Measurements from ENCODE around the gene SMIM29. TPM values are rescaled to one million over a fixed set of nuclear protein-coding genes. Genes with fewer than 3 reads are reported as not detected.
A peak's percentile ranks its signal among the peaks of the same experiment; 100 is the strongest.

SMIM29 gene
- total and polyA plus RNA-seq, 2 donors (not counting 1 experiment from before 2014, with no cell fraction given): 43.6 to 106 TPM

DNA sequence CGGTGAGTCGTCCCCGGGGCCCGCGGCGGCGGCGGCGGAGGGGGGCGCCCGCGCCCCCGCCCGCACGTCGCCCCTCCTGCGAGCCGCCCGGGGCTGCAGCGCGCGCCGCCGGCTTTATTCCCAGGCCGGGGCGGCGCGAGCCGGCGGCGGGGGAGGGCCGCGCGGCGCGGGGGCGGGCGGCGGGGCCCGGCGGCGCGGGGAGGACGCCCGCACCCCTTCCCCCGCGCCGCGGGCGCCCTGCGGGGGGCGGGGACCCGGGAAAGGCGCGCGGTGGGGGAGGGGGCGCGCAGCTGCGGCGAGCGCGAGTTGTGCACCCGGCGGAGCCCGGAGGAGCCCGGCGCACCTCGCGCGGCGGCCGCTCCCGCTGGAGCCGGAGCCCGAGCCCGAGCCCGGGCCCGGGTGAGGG lies 11.5 kb downstream of the SMIM29 start:
- Histone ChIP-seq H3K9ac (ENCODE audit: low read length) (peak overlapping the region; percentile 90), H3K27ac (ENCODE audit: low read length in 2 of 2) (peak overlapping the region; percentile 86 to 87), H3K36me3 (replicated peaks in 1 of 2; ENCODE audit: control extremely low read depth in 1 of 2, control insufficient read depth in 1 of 2, extremely low read depth in 1 of 2, insufficient read depth in 2 of 2, low read length in 1 of 2) (peaks cover 0 to 17% of the 10 kb centered on the region in 2 experiments), H3K4me2 (replicated peaks; ENCODE audit: low read depth, low read length, poor library complexity, severe bottlenecking) (peak overlapping the region; percentile 97), H3K4me3 (ENCODE audit: control extremely low read depth in 1 of 5, extremely low read depth in 1 of 5, insufficient read depth in 1 of 5, low read depth in 2 of 5, low read length in 4 of 5) (peak overlapping the region in 4 of 5 experiments; percentile 82 to 93 (median 89)), H3K79me2 (ENCODE audit: control insufficient read depth, insufficient read depth, low read length) (peaks cover 38% of the 10 kb centered on the region), H3K27me3 (replicated peaks in 1 of 4; ENCODE audit: control extremely low read depth in 1 of 4, control insufficient read depth in 3 of 4, insufficient read depth in 4 of 4, low read length in 3 of 4) (no peaks in the 10 kb centered on the region), H2AFZ (ENCODE audit: insufficient read depth, low read depth, low read length, poor library complexity, severe bottlenecking) (peak overlapping the region; percentile 66), H4K20me1 (ENCODE audit: control insufficient read depth, insufficient read depth, low read length, poor library complexity, severe bottlenecking) (peaks cover 46% of the 10 kb centered on the region), H3K9me3 (ENCODE audit: control extremely low read depth in 1 of 3, control insufficient read depth in 2 of 3, insufficient read depth in 1 of 3, low read length in 2 of 3) (no peaks in the 10 kb centered on the region), H3K4me1 (ENCODE audit: control insufficient read depth in 2 of 2, insufficient read depth in 2 of 2, low read length in 2 of 2) (peaks cover 22 to 30% of the 10 kb centered on the region in 2 donors)
- DNase-seq: no peak
- H3K4me1 Mint-ChIP-seq: peaks cover 38% of the 10 kb centered on the region
- H3K4me3 Mint-ChIP-seq: peak overlapping the region; percentile 87
- no peaks in the 10 kb centered on the region for H3K9me3 Mint-ChIP-seq (ENCODE audit: insufficient read depth)
- CTCF ChIA-PET: interaction anchor here (0.5 to 1.8 kb wide), 11 partner anchors 10 to 225 kb away, joined by 3 to 14 read pairs (median 4); partner anchors contain the start of gene SMIM29
- TF ChIP-seq, protein P1, sequence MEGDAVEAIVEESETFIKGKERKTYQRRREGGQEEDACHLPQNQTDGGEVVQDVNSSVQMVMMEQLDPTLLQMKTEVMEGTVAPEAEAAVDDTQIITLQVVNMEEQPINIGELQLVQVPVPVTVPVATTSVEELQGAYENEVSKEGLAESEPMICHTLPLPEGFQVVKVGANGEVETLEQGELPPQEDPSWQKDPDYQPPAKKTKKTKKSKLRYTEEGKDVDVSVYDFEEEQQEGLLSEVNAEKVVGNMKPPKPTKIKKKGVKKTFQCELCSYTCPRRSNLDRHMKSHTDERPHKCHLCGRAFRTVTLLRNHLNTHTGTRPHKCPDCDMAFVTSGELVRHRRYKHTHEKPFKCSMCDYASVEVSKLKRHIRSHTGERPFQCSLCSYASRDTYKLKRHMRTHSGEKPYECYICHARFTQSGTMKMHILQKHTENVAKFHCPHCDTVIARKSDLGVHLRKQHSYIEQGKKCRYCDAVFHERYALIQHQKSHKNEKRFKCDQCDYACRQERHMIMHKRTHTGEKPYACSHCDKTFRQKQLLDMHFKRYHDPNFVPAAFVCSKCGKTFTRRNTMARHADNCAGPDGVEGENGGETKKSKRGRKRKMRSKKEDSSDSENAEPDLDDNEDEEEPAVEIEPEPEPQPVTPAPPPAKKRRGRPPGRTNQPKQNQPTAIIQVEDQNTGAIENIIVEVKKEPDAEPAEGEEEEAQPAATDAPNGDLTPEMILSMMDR (IDR thresholded peaks at IDR 0.05): no peak
- TF ChIP-seq EZH2 (IDR thresholded peaks at IDR 0.05; ENCODE audit: borderline replicate concordance, insufficient read depth, low read depth, low read length, poor library complexity, severe bottlenecking): no peak
- POLR2A ChIA-PET: interaction anchor here (0.6 to 2.2 kb wide), 11 partner anchors 10 to 232 kb away, joined by 3 to 41 read pairs (median 7); partner anchors contain the start of genes NUDT3, RPS10 and SMIM29
- under 1% methylated on average over 78 of the region's 78 CpGs for WGBS (ENCODE audit: insufficient coverage)
- ATAC-seq (ENCODE audit: low read depth): peak; percentile 3
- H3K27ac Mint-ChIP-seq: no peak overlapping the region
- intact Hi-C loops (cut with micrococcal nuclease): loop anchor here (5.0 to 10.0 kb wide), 4 partner anchors 435 to 647 kb away; partner anchors contain the start of genes ANKS1A, ILRUN, SNRPC and TAF11
- no peaks in the 10 kb centered on the region for H3K27me3 Mint-ChIP-seq
